ENCODE results near the gene CACNA1C.

GRCh38 chr12:2673966-2674810, 621.4 kb downstream of the CACNA1C start:
- peak; percentile 31; the same call in 1 of the 2 replicates for TF ChIP-seq CTCF (conservative IDR thresholded peaks at IDR 0.05; ENCODE audit: low read depth, low read length)
- no peak for TF ChIP-seq EZH2 (IDR thresholded peaks at IDR 0.05; ENCODE audit: borderline replicate concordance, low read depth, low read length, poor library complexity, severe bottlenecking)

Measured in A673 (cell line).